ENCODE measurements around the gene PRSS56.
"Not testable (repeated sequence)": the region's sequence is repeated elsewhere in the genome, so short reads cannot be mapped to it uniquely, and the experiment has no call there.

Gene PRSS56

DNA sequence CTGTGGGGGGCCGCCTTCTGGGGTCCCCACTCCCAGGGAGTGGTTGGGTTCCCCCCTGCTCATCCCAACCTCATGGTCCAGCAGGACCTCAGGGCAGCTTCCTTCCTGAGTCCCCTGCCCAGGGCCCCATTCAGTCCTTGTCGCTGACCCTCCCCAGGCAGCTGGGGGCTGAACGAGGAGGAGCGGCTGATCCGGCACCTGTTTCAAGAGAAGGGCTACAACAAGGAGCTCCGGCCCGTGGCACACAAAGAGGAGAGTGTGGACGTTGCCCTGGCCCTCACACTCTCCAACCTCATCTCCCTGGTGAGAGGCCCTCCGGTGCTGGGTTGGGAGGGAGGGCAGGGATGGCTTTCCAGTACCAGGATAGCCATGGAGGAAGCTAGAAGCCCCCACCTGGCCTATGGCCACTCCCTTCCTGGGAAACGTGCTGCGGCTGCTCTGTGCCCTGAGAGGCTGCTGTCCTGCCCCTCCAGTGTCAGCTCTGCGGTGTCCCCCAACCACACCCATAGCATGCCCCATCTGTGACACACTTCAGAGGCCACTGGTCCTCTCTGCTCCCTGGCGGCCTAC, 6.3 kb downstream of the PRSS56 start:
- no peak for DNase-seq

DNA sequence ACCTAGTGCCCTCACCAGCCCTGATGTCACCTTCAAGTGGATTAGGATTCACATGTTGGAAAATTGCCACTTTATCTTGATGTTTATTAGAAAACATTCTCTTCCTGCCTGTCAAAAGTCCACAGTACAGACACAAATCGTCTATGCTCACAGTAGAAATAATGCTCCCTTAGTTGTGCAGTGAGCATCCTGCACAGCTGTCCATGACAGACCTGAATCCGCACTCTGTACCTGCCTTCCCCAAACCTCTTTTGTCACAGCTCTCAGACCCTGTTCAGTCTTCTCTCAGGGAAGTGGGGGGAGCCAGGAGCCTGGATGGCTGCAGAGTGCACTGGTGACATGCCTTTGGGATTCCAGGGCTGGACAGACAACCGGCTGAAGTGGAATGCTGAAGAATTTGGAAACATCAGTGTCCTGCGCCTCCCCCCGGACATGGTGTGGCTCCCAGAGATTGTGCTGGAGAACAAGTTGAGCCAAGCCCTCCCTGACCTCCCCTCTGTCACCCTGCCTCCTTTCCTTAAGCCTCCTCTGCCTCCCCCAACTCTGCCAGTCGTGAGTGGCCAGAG, 7.8 kb downstream of the PRSS56 start:
- no peak for DNase-seq

DNA sequence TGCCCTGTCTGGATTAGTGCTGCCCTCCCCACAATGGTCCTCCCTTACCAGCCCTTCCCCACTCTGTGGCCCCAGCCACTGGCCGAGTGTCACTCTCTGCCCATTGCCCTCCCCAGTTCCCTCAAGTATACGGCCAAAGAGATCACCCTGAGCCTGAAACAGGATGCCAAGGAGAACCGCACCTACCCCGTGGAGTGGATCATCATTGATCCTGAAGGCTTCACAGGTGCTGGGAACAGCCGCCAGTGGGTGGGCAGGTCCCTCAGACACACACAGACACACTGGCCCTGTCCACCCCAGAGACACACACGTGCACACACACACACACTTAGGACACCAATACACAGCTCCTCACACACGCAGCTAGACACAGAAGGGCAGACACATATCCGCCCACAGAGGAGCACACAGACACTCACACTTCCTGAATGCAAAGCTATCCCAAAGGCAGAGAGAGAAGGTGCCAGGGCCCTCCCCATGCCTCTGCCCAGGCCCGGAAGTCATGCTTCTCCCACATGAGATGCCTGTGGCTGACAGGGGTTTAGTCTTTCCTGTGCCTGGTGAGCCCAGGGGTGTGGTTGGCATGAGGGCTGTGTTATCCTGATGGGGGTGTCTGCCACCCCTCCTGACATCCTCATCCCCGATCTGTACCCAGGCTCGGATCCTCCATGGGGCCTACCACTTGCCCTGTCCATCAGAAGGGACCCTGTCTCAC, 8.7 kb downstream of the PRSS56 start:
- no peak for DNase-seq

- DNase-seq: no peak
Measured at GRCh38 chr2:232529806-232530547, 9.8 kb downstream of the PRSS56 start.

DNA sequence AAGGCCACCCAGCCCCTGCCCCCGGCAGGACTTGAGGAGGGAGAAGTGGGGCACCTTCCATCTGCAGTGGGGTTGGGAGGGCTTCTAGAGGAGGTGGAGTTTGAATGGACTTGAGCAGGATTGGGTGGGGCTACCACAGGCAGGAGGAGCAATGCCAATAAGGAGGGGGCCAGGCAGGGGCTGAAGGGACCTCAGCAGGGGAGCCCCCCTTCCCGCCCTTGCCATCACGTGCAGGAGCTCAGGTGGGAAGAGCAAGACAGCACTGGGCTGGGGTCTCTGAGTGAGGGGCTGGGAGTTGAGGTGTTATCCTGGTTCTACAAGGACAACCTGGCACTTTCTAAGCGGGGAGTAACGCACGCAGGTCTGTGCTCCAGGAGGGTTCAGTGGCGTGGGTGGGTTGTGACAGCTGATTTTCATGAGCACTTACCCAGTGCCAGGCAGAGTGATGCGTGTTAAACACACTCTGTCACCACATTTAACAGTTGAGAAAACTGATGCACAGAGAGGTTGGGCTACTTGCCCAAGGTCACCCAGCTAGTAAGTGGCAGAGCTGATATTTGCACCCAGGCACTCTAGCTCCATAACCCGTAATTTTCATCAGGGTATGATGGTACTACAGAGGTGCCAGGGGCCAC, 10.6 kb downstream of the PRSS56 start:
- DNase-seq: no peak

DNA sequence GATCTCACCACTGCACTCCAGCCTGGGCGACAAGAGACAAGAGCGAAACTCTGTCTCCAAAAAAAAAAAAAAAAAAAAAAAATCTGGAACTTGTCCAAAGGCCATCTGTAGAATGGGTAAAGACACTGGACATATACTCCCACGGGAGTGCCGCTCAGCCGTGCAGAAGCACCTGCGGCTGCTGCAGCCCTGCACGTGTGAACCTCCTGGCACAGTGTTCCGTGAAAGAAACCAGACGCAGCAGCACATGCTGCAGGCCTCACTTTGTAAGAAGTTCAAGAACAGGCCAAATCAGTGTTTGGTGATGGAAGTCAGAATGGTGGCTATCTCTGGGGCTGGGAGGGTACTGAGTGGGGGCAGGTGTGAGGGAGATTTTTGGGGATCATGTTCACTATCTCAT, 12.2 kb downstream of the PRSS56 start:
- DNase-seq: no peak

- DNase-seq: not testable (repeated sequence)
Measured at GRCh38 chr2:232532821-232533220, 12.6 kb downstream of the PRSS56 start.

DNA sequence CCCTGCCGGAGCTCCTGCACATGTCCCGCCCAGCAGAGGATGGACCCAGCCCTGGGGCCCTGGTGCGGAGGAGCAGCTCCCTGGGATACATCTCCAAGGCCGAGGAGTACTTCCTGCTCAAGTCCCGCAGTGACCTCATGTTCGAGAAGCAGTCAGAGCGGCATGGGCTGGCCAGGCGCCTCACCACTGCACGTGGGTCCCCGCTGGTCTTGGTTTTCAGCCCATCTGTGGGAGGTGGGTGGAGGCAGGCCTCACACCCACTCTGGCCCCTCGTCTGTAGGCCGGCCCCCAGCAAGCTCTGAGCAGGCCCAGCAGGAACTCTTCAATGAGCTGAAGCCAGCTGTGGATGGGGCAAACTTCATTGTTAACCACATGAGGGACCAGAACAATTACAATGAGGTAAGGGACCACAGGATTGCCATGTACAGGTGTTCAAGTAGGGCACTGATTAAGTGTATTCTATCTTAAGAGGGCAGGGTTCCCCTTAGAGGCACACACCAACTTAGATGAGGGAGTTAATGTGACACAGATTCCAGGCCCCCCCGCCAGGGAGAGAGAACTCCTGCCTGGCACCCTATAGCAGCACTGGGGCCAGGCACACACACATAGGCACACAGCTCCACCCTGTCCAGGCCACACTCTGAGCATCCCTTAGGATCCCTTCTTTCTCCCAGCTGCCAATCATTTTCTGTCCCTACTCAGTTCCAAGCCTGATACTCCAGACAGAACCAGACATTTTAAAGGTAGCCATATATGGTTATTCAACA, 13.9 kb downstream of the PRSS56 start:
- DNase-seq: no peak

DNA sequence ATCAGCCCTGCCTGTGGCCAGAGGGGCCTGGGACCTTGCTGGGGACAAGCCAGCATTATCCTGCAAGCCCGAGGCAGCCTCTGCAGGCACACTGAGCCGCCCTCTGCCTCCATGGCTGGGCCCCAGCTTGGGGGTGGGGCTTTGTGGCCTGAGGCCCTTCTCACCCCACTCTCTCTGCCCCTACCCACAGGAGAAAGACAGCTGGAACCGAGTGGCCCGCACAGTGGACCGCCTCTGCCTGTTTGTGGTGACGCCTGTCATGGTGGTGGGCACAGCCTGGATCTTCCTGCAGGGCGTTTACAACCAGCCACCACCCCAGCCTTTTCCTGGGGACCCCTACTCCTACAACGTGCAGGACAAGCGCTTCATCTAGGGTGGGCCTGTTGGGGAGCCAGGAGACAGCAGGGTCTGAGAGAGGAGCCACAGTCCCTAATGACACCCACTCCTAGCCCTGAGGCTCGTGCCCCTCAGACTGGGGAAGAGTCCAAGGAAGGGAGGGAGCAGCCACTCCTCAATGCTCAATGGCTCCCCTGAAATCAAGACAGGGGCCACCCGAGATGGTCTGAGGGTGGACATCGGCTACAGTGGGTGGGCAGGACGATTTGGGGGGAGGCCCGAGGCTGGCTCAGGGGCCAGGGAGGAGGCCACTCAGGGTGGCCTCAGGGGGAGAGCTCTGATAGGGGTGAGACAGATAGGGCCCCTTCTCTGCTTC, 14.9 kb downstream of the PRSS56 start:
- DNase-seq: no peak

- DNase-seq: no peak
Measured at GRCh38 chr2:232535761-232536530, 15.8 kb downstream of the PRSS56 start.

DNA sequence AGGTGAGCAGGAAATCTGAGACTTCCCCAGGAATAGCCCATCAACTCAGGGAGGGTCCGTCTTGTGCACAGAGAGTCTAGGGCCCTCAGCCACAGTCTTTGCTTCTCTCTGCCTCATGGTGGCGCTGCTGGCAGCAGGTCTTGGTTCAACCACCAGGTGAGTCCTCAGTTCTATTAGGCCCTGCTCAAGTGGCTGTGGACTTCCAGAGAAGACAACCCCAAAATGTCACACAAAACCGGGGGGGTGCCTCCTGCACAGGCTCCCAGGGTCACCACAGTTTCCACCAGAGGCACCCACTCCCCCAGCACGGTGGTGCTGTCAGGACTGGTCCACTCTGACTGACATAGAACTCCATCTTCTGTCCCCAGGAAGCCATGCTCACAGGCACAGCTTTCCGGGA, 16.9 kb downstream of the PRSS56 start:
- no peak for DNase-seq

GRCh38 chr2:232537499-232537898, 17.3 kb downstream of the PRSS56 start:
- DNase-seq: no peak

- DNase-seq: no peak
Measured at GRCh38 chr2:232538671-232539070, 18.5 kb downstream of the PRSS56 start.

DNA sequence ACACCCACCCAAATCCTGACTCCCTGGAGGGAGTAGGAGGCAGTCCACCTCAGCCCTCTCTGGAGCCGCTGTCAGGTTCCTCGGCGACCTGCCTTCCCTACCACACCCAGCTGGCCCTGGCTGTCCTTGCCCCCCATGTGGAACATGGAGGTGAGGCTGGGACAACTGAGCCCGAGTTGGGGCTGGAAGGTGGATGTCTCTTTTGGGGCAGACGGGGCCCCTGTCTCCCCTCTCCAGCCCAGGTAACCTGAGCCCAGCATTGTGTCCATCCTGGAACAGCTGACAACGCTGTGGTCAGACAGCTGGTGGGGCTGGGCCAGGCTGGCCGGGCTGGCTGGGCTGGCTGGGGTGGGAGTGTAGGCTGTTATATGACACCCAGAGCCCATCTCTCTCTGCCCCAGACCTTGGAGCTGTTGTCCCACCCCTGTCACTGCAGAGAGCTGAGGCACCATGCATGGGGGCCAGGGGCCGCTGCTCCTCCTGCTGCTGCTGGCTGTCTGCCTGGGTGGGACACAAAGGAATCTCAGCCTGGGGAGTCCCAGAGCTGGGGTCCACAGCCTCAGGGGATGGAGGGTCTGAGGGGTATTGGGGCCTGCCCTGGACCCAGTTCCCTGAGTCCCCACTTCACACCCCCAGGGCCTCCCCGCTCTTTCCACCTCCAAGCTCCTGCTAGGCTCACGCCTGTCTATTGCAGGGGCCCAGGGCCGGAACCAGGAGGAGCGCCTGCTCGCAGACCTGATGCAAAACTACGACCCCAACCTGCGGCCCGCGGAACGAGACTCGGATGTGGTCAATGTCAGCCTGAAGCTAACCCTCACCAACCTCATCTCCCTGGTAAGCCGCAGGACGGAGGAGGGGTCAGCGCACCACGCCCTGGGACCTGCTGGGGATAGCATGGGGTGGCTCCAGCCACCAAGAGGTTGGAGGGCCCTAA, 19.4 kb downstream of the PRSS56 start, which contains the start of gene CHRNG:
CHRNG (plus strand) TSS at position 395 of the 934 bp plus-strand sequence; CDS start at position 451, 56 bp downstream.
- DNase-seq: no peak

GRCh38 chr2:232540441-232541041, 20.4 kb downstream of the PRSS56 start:
- DNase-seq: no peak

- DNase-seq: no peak
Measured at GRCh38 chr2:232541195-232541960, 21.2 kb downstream of the PRSS56 start.

GRCh38 chr2:232541961-232542714, 21.9 kb downstream of the PRSS56 start:
- DNase-seq: no peak

All from NCI-H748 treated with DMSO at 0.1 percent for 48 hours (cell line).